Thyroid gland (tissue), 4 donors: Measurements from ENCODE around the gene ZNF786. TPM values are rescaled to one million over a fixed set of nuclear protein-coding genes. Genes with fewer than 3 reads are reported as not detected.
"Not testable (repeated sequence)": the region's sequence is repeated elsewhere in the genome, so short reads cannot be mapped to it uniquely, and the experiment has no call there.

Source experiments
- DNase-seq, 2 donors: peaks; one replicate each; pipeline ENCODE4 v3.0.0-alpha.2; 2019
- H3K27ac ChIP-seq, 3 donors: fragments of 200-600 bp; sonication (generic); 1 replicate in 2 of 3; 2 replicates in 1 of 3; pipeline ENCODE4 v1.5.1; 2016 to 2019; ENCODE audit warnings: mild to moderate bottlenecking in 1 of 3, moderate library complexity in 1 of 3
- H3K27me3 ChIP-seq: fragments of 200-600 bp; sonication (generic); one replicate; pipeline ENCODE4 v1.5.1; 2019
- H3K36me3 ChIP-seq, 2 donors: fragments of 200-600 bp; sonication (generic); one replicate each; pipeline ENCODE4 v1.5.1; 2016 to 2019
- H3K4me1 ChIP-seq, 2 donors: fragments of 200-600 bp; sonication (generic); one replicate each; pipeline ENCODE4 v1.5.1; 2017 to 2019
- H3K4me3 ChIP-seq, 3 donors: fragments of 200-600 bp; sonication (generic); replicated peaks in 1 of 3; 1 replicate in 2 of 3; 2 replicates in 1 of 3; pipeline ENCODE4 v1.5.1; 2016; ENCODE audit warnings: mild to moderate bottlenecking in 1 of 3
- H3K9me3 ChIP-seq: fragments of 200-600 bp; sonication (generic); one replicate; pipeline ENCODE4 v1.5.1; 2017
- CTCF ChIP-seq, 6 experiments: fragments of 200-600 bp in 3 of 6; fragments of 450-650 bp in 3 of 6; sonication (generic) in 3 of 6; IDR thresholded peaks; one replicate each; pipeline ENCODE4 v1.5.1; 2016 to 2019; ENCODE audit warnings: antibody characterized with exemption in 6 of 6, mild to moderate bottlenecking in 2 of 6, inconsistent platforms in 1 of 6, moderate library complexity in 1 of 6
- POLR2A ChIP-seq, 2 donors: fragments of 450-650 bp; IDR thresholded peaks; one replicate each; pipeline ENCODE4 v1.6.1; 2017; ENCODE audit warnings: antibody characterized with exemption in 2 of 2, mild to moderate bottlenecking in 2 of 2, moderate library complexity in 1 of 2
- WGBS, 2 donors: methylation state at CpG; one replicate each; pipeline ENCODE4 v1.1.5; 2017; 5-methylcytosine and 5-hydroxymethylcytosine counted together
- intact Hi-C: fragments of 100-400 bp; cut with DNase I; formaldehyde crosslinking; loops from one replicate; pipeline ENCODE4 v1.15.1; 2023
- total RNA-seq, 4 donors: library from RNA; depleted of rRNA; stranded (reverse); fragments of >200 nt; gene quantifications; one replicate each; pipeline ENCODE4 v1.2.3, GENCODE V29; 2016

Gene ZNF786
- total RNA-seq, 4 donors from 2014 or later = 6.6 to 12.1 (median 10.7) TPM

GRCh38 chr7:149053384-149053783 is 37.1 kb downstream of the ZNF786 start:
- Histone ChIP-seq H3K36me3 (no peaks in the 10 kb centered on the region), H3K9me3 (no peaks in the 10 kb centered on the region), H3K4me1 (no peaks in the 10 kb centered on the region), H3K27me3 (no peaks in the 10 kb centered on the region), H3K4me3 (no peak overlapping the region), H3K27ac (no peak overlapping the region)
- DNase-seq = no peak
- 92 to 96% methylated on average over 1 of the region's 1 CpG for WGBS, 2 donors
- no peak for TF ChIP-seq POLR2A (IDR thresholded peaks at IDR 0.05)
- no peak for TF ChIP-seq CTCF (IDR thresholded peaks at IDR 0.05)
- intact Hi-C loops = no loop called here

DNA sequence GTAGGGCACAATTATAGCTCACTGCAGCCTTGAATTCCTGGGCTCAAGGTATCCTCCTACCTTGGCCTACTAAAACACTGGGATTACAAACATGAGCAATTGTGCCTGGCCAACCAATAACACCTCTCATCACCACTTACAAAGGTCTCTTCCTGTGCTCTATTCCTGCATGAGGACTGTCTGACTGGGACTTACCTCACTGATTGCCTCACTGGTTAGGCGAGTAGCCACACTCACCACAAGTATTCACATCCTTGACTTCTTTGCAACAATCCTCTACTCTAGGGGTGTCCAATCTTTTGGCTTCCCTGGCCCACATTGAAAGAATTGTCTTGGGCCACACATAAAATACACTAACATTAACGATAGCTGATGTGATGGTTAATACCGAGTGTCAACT is 39.6 kb downstream of the ZNF786 start:
- Histone ChIP-seq H3K27ac (no peak overlapping the region), H3K36me3 (no peaks in the 10 kb centered on the region), H3K9me3 (no peaks in the 10 kb centered on the region), H3K4me3 (no peak overlapping the region), H3K27me3 (no peaks in the 10 kb centered on the region), H3K4me1 (no peaks in the 10 kb centered on the region)
- TF ChIP-seq CTCF (IDR thresholded peaks at IDR 0.05) (no peak), POLR2A (IDR thresholded peaks at IDR 0.05) (no peak)
- 93 to 94% methylated on average over 3 of the region's 3 CpGs for WGBS, 2 donors
- intact Hi-C loops = no loop called here
- no peak for DNase-seq

DNA sequence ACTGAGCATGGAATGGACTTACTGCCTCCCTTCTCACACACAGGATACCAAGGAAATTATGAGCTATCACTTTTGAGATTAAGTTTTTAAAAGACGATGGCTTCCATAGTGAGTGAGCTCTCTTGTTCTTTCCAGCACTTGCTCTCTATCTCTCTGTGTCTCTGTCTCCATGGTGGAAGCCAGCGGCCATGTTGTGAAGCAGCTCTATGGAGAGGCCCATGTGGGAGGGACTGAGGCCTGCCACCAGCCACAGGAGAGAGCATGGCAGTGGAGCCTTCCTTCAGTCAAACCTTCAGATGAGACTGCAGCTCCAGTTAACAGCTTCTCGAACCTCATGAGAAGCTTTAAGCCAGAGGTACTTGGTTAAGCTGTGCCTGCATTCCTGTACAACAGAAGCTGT is 41.7 kb downstream of the ZNF786 start:
- intact Hi-C loops = no loop called here
- no peak for DNase-seq
- H3K4me3 ChIP-seq = no peak overlapping the region

DNA sequence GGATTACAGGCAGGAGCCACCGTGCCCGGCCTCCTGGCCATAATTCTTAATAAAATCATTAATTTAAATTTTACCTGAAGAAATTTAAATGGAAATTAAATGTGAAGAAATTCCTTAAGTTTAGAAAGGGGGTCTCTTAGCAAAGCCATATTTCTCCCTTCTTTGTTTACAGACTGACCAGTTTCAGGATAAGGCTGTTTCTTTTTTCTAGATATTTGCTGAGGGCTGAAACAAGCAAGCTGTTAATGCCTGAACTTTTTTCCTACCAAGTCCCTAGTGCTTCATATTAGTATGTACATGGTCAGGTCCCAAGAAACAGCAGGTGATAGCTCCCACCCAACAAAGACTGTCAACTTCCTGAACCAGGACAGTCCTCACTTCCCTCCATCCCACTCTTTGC is 44.1 kb downstream of the ZNF786 start:
- Histone ChIP-seq H3K9me3 (no peaks in the 10 kb centered on the region), H3K4me3 (no peak overlapping the region), H3K4me1 (no peaks in the 10 kb centered on the region), H3K36me3 (no peaks in the 10 kb centered on the region), H3K27ac (no peak overlapping the region), H3K27me3 (no peaks in the 10 kb centered on the region)
- intact Hi-C loops = no loop called here
- DNase-seq = no peak
- no peak for TF ChIP-seq POLR2A (IDR thresholded peaks at IDR 0.05)
- WGBS, 2 donors = 92 to 98% methylated on average over 2 of the region's 2 CpGs

More for the DNA sequence above, 41.7 kb downstream of the ZNF786 start:
- Histone ChIP-seq H3K27me3 (no peaks in the 10 kb centered on the region), H3K9me3 (no peaks in the 10 kb centered on the region), H3K27ac (no peak overlapping the region), H3K36me3 (no peaks in the 10 kb centered on the region), H3K4me1 (no peaks in the 10 kb centered on the region)
- 95 to 97% methylated on average over 3 of the region's 3 CpGs for WGBS, 2 donors
- TF ChIP-seq CTCF (IDR thresholded peaks at IDR 0.05) (no peak), POLR2A (IDR thresholded peaks at IDR 0.05) (no peak)

GRCh38 chr7:149043936-149044335 is 46.6 kb downstream of the ZNF786 start:
- intact Hi-C loops = no loop called here
- Histone ChIP-seq H3K27me3 (no peaks in the 10 kb centered on the region), H3K4me1 (no peaks in the 10 kb centered on the region), H3K36me3 (no peaks in the 10 kb centered on the region), H3K4me3 (no peak overlapping the region), H3K27ac (no peak overlapping the region), H3K9me3 (no peaks in the 10 kb centered on the region)
- no peak for DNase-seq
- TF ChIP-seq POLR2A (IDR thresholded peaks at IDR 0.05) (no peak), CTCF (IDR thresholded peaks at IDR 0.05) (no peak)
- WGBS, 2 donors = 94 to 96% methylated on average over 8 of the region's 8 CpGs

DNA sequence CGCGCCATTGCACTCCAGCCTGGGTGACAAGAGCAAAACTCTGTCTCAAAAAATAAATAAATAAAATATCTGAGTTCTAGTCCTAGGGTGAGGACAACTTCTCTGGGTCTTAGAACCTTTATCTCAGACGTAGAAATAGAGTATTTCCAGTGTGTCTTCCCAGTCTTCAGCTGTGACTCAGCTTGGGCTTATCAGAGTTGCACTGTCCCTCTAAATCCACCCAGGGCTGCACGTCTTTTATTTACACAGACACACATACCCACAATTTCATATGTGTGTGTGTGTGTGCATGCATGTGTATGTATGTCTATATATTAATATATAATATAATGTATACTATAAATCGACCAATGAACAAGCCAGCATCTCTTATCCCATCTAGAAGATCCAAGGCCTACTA is 49.2 kb downstream of the ZNF786 start:
- Histone ChIP-seq H3K9me3 (no peaks in the 10 kb centered on the region), H3K4me1 (no peaks in the 10 kb centered on the region), H3K27ac (no peak overlapping the region), H3K4me3 (no peak overlapping the region), H3K27me3 (no peaks in the 10 kb centered on the region), H3K36me3 (no peaks in the 10 kb centered on the region)
- 73 to 74% methylated on average over 5 of the region's 5 CpGs for WGBS, 2 donors
- intact Hi-C loops = no loop called here
- DNase-seq = no peak
- TF ChIP-seq CTCF (IDR thresholded peaks at IDR 0.05) = no peak
- TF ChIP-seq POLR2A (IDR thresholded peaks at IDR 0.05) = no peak

- 96% methylated on average over 12 of the region's 32 CpGs; no CpG with 5 or more reads in 1 of the 2 donors for WGBS, 2 donors
- H3K4me3 ChIP-seq, H3K9me3 ChIP-seq, H3K27ac ChIP-seq, H3K4me1 ChIP-seq, intact Hi-C loops, H3K27me3 ChIP-seq, DNase-seq, H3K36me3 ChIP-seq: not testable (repeated sequence)
Observed at GRCh38 chr7:149038641-149039040, 51.9 kb downstream of the ZNF786 start.
